ENCODE measurements around the gene CTSK. TPM values are rescaled to one million over a fixed set of nuclear protein-coding genes. Genes with fewer than 3 reads are reported as not detected.

CTSK gene
- total RNA-seq, 1 donor from 2014 or later: 3.5 TPM

DNA sequence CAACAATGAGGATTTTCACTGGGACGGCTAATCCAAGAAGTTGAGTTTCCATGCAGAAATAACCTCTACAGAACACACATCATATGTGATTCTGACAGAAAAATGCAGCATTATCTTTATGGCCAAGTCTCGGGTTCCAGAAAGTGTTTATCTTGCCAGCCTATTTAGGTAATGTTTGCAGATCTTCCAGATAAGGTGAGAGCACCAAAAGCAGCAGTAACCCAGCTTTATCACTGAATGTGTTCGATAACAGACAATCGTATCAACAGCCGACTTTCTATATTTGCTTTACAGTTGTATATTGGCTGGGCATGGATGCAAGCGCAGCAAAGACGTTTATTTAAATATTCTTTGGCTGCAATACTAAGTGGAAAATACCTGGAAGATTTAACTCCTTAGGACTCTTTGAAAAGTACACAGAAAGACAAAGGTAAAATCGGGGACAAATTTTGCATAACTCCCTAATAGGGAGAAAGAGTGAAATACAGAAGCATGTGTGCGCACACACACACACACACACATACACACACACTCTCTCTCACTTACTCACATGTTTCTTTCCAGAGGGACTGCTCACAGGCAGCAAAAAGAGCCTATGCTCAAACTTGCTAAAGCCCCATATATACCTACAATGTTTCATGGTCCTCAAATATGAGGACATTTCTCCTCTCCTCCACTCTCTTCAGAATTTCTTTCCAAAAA, 3.0 kb upstream of the CTSK start:
- Mint-ChIP-seq H3K36me3 (ENCODE audit: low read depth) (peaks cover 19% of the 10 kb centered on the region), H3K9me3 (no peaks in the 10 kb centered on the region), H3K4me1 (peaks cover 6% of the 10 kb centered on the region), H3K4me3 (no peak overlapping the region), H3K27ac (no peak overlapping the region), H3K27me3 (no peaks in the 10 kb centered on the region)
- ChIA-PET CTCF (interaction anchor here (1.0 kb wide), 1 partner anchor 26 kb away, joined by 3 read pairs; no protein-coding TSS in a partner anchor), POLR2A (interaction anchor here (0.5 kb wide), 1 partner anchor 74 kb away, joined by 10 read pairs; no protein-coding TSS in a partner anchor)
- TF ChIP-seq, protein P1, sequence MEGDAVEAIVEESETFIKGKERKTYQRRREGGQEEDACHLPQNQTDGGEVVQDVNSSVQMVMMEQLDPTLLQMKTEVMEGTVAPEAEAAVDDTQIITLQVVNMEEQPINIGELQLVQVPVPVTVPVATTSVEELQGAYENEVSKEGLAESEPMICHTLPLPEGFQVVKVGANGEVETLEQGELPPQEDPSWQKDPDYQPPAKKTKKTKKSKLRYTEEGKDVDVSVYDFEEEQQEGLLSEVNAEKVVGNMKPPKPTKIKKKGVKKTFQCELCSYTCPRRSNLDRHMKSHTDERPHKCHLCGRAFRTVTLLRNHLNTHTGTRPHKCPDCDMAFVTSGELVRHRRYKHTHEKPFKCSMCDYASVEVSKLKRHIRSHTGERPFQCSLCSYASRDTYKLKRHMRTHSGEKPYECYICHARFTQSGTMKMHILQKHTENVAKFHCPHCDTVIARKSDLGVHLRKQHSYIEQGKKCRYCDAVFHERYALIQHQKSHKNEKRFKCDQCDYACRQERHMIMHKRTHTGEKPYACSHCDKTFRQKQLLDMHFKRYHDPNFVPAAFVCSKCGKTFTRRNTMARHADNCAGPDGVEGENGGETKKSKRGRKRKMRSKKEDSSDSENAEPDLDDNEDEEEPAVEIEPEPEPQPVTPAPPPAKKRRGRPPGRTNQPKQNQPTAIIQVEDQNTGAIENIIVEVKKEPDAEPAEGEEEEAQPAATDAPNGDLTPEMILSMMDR (IDR thresholded peaks at IDR 0.05): no peak
- DNase-seq (no peak), ATAC-seq (ENCODE audit: low read depth) (no peak)
- intact Hi-C loops (cut with micrococcal nuclease): no loop called here

DNA sequence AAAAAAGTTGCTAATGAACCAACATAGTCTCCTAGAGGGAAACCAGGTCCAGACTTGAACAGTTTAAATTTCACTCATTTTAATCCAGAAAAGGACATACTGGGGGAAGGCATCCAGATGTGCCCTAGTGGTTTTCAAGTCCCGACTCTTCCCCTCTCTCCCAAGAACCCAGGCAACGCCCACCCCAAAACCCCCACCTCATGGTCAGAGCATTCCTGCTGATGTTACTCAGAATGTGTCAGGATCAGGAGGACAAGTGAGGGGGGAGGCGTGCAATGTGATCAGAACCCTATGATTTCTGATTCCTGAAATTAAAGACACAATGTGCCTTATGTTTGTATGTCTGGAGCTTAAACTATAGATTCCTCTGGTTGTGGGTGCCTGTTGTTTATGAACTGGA, 1.6 kb upstream of the CTSK start:
- TF ChIP-seq, protein P1 (IDR thresholded peaks at IDR 0.05): no peak
- POLR2A ChIA-PET: interaction anchor here (0.8 kb wide), 1 partner anchor 113 kb away, joined by 3 read pairs; no protein-coding TSS in a partner anchor
- no peak for DNase-seq
- no peak overlapping the region for H3K27ac Mint-ChIP-seq
- ATAC-seq (ENCODE audit: low read depth): no peak
- intact Hi-C loops (cut with micrococcal nuclease): no loop called here
- H3K4me3 Mint-ChIP-seq: no peak overlapping the region
- H3K36me3 Mint-ChIP-seq (ENCODE audit: low read depth): peaks cover 15% of the 10 kb centered on the region
- H3K4me1 Mint-ChIP-seq: peaks cover 6% of the 10 kb centered on the region
- H3K27me3 Mint-ChIP-seq: no peaks in the 10 kb centered on the region
- CTCF ChIA-PET: no interaction called here
- H3K9me3 Mint-ChIP-seq: no peaks in the 10 kb centered on the region

DNA sequence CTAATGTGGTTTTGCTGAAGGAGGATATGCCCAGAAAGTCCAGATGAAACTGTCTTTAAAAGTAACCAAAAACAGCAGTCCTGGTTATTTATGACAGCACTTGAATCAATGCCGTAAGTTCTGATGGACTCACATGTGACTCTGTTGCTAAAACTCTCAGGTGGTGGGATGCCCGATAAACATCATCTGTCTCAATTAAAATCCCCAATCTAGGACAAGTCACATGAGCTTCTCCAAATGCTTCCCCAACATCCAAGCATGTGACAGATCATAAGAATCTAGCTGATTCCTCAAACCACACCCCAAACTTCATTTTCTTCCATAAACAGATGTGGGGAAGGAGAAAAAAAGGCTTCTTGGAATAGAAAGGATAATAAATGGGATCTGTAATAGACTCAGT, 786 bp upstream of the CTSK start:
- TF ChIP-seq, protein P1 (IDR thresholded peaks at IDR 0.05): no peak
- no peak for ATAC-seq (ENCODE audit: low read depth)
- intact Hi-C loops (cut with micrococcal nuclease): no loop called here
- ChIA-PET POLR2A (no interaction called here), CTCF (interaction anchor here (1.2 kb wide), 1 partner anchor 113 kb away, joined by 5 read pairs; no protein-coding TSS in a partner anchor)
- Mint-ChIP-seq H3K27me3 (no peaks in the 10 kb centered on the region), H3K4me1 (peaks cover 6% of the 10 kb centered on the region), H3K27ac (no peak overlapping the region), H3K9me3 (no peaks in the 10 kb centered on the region), H3K4me3 (no peak overlapping the region), H3K36me3 (ENCODE audit: low read depth) (peaks cover 7% of the 10 kb centered on the region)
- DNase-seq: no peak

DNA sequence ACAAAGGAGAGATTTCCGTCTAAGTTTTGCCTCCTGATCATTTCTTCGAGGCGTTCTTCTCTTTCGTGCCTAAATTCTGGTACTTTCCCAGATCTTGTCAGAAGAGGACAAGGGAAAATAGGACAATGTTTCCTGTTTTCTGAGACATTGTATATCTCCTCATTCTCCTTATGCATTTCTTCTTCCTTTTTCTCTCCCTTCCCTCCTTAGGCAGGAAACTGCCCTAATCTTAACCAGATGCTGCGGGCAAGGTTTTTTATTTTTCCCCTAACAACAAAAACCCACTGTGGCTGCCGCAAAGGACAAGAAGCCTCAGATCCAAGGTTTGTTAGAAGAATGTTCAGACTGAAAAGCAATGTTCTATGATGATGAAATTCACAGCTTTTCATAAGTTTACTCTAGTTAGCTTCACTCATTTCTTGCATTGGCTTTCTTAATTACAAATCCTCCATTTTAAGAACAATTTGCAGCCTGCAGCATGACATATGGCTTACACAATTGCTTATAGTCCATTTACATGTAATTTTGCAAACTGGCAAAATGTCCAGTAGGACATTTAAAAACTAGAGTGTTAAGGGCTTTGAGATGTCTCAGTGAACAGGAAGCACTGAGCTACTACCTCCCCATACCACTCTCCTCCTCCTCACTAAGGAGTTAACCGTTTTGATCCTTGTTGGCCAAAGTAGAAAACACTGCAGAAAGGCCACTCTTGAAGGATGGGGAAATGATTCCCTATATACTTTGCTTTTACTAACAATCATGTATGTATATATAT, 624 bp downstream of the CTSK start:
- Mint-ChIP-seq H3K36me3 (ENCODE audit: low read depth) (peaks cover 6% of the 10 kb centered on the region), H3K9me3 (no peaks in the 10 kb centered on the region), H3K4me3 (peak overlapping the region; percentile 3), H3K4me1 (peaks cover 6% of the 10 kb centered on the region), H3K27ac (no peak overlapping the region), H3K27me3 (no peaks in the 10 kb centered on the region)
- ChIA-PET CTCF (interaction anchor here (0.6 kb wide), 1 partner anchor 20 kb away, joined by 3 read pairs; no protein-coding TSS in a partner anchor), POLR2A (no interaction called here)
- intact Hi-C loops (cut with micrococcal nuclease): no loop called here
- DNase-seq (no peak), ATAC-seq (ENCODE audit: low read depth) (no peak)
- TF ChIP-seq, protein P1 (IDR thresholded peaks at IDR 0.05): no peak

DNA sequence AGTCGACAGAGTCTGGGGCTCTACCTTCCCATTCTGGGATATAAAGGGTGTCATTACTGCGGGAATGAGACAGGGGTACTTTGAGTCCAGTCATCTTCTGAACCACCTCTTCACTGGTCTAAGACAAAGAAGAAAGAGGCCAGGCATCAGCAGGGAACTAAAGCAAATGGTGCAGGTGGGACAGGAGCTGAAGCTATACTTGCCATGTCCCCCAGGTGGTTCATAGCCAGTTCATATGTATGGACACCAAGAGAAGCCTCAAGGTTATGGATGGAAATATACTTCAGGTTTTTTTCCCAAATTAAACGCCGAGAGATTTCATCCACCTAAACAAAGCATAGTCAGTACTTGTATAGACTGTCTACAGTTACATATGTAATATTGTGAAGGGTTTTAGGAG, 2.2 kb downstream of the CTSK start:
- Mint-ChIP-seq H3K36me3 (ENCODE audit: low read depth) (peaks cover 6% of the 10 kb centered on the region), H3K27me3 (no peaks in the 10 kb centered on the region), H3K4me1 (peaks cover 6% of the 10 kb centered on the region), H3K4me3 (no peak overlapping the region), H3K9me3 (no peaks in the 10 kb centered on the region), H3K27ac (no peak overlapping the region)
- ChIA-PET CTCF (no interaction called here), POLR2A (no interaction called here)
- ATAC-seq (ENCODE audit: low read depth) (no peak), DNase-seq (no peak)
- TF ChIP-seq, protein P1 (IDR thresholded peaks at IDR 0.05): no peak
- intact Hi-C loops (cut with micrococcal nuclease): no loop called here

All from activated B cell treated with CpG ODN at 0.5 μM for 24 hours (primary cell).